Smooth muscle cell (in vitro differentiated cells): Measurements from ENCODE around the gene DRICH1. TPM values are rescaled to one million over a fixed set of nuclear protein-coding genes. Genes with fewer than 3 reads are reported as not detected.

ENCODE experiments used
- DNase-seq: peaks from one replicate; lab custom pipeline; 2025; ENCODE audit not compliant: unreplicated experiment; lab: John Stamatoyannopoulos, UW
- H2AFZ ChIP-seq: fragments of 200-600 bp; sonication (generic); 2 replicates; pipeline ENCODE4 v1.6.0; 2016; ENCODE audit warnings: antibody characterized with exemption, low read depth, mild to moderate bottlenecking
- H3F3A ChIP-seq: fragments of 200-600 bp; sonication (generic); 2 replicates; pipeline ENCODE4 v1.6.0; 2017; ENCODE audit warnings: antibody characterized with exemption, low read depth
- H3K27ac ChIP-seq: fragments of 200-600 bp; sonication (generic); 2 replicates; pipeline ENCODE4 v1.5.1; 2016; ENCODE audit warnings: low read depth, mild to moderate bottlenecking
- H3K27me3 ChIP-seq: fragments of 200-600 bp; sonication (generic); 2 replicates; pipeline ENCODE4 v1.6.1; 2016; ENCODE audit warnings: low read depth, mild to moderate bottlenecking
- H3K36me3 ChIP-seq: fragments of 200-600 bp; sonication (generic); 2 replicates; pipeline ENCODE4 v1.5.1; 2016; ENCODE audit warnings: low read depth
- H3K4me1 ChIP-seq: fragments of 200-600 bp; sonication (generic); 2 replicates; pipeline ENCODE4 v1.5.1; 2016; ENCODE audit warnings: low read depth
- H3K4me2 ChIP-seq: fragments of 200-600 bp; sonication (generic); 2 replicates; pipeline ENCODE4 v1.6.0; 2016; ENCODE audit warnings: mild to moderate bottlenecking
- H3K4me3 ChIP-seq: fragments of 200-600 bp; sonication (generic); 2 replicates; pipeline ENCODE4 v1.5.1; 2016; ENCODE audit warnings: mild to moderate bottlenecking
- H3K79me2 ChIP-seq: fragments of 200-600 bp; sonication (generic); 2 replicates; pipeline ENCODE4 v1.6.0; 2016; ENCODE audit warnings: low read depth, mild to moderate bottlenecking
- H3K9ac ChIP-seq: fragments of 200-600 bp; sonication (generic); 2 replicates; pipeline ENCODE4 v1.6.0; 2016; ENCODE audit warnings: low read depth
- H3K9me3 ChIP-seq: fragments of 200-600 bp; sonication (generic); replicated peaks from 2 replicates; pipeline ENCODE4 v1.5.1; 2016; ENCODE audit warnings: low read depth
- H4K20me1 ChIP-seq: fragments of 200-600 bp; sonication (generic); 2 replicates; pipeline ENCODE4 v1.6.0; 2016; ENCODE audit warnings: low read depth
- WGBS: methylation state at CpG from one replicate; pipeline ENCODE4 v1.1.7; 2016; ENCODE audit warnings: low lambda C conversion rate; 5-methylcytosine and 5-hydroxymethylcytosine counted together
- polyA plus RNA-seq: library from polyadenylated mRNA; unstranded; fragments of >200 nt; fragmentation: Nextera tagmentation; extraction: Ambion mirVana; gene quantifications from 2 replicates; pipeline ENCODE4 v1.2.1, GENCODE V29; 2016
- total RNA-seq: library from RNA; depleted of rRNA; stranded (reverse); fragments of >200 nt; gene quantifications from 2 replicates; pipeline ENCODE4 v1.2.3, GENCODE V29; 2014
- TF ChIP-seq, protein P1 (sequence below): fragments of 200-600 bp; sonication (generic); IDR thresholded peaks from 2 replicates; pipeline ENCODE4 v1.5.1; 2017; ENCODE audit warnings: borderline replicate concordance, mild to moderate bottlenecking, antibody characterized with exemption; ENCODE audit not compliant: insufficient read depth, poor library complexity, severe bottlenecking

DRICH1 gene
- total and polyA plus RNA-seq, 2 experiments from 2014 or later = not detected

DNA sequence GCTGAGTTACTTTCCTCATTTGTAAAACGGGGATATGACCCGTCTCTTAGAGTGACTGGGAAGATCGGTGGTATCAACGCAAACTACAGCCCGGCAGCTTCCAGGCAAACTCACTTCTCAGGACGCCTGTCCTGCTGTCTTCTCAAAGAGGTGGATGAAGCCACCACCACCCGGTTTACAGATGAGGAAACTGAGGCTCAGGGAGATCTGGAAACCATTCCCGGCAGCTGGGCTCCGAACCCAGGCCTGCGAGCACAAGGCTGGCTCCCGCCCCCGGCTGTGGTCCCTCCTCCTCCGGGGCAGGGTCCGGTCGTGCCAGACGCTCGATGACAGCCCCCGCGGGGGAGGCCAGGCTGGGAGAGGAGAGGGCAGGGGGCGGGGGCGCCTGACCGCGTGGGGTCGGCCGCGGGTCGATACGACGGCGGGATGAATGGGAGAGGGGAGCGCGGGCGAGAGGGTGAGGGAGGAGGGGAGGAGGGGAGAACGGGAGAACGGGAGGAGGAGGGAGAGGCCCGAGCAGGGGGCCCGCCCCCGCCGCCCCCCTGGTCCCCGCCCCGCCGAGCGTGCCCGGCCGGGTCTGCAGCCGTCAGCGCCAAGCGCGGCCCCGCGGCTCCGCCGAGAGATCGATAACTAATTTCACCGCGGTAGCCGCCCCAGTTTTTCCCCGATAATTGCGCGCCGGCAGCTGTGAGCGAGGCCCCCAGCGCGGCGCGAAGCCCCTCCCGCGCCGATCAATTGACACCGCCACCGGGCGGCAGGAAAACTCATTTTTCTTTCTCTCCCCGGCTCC, 66.0 kb downstream of the DRICH1 start:
- Histone ChIP-seq H3K4me2 (peak overlapping the region; percentile 93), H3K9ac (no peak overlapping the region), H3K27me3 (peaks cover 13% of the 10 kb centered on the region), H2AFZ (peak overlapping the region; percentile 87), H3K36me3 (no peaks in the 10 kb centered on the region), H3K9me3 (no peaks in the 10 kb centered on the region), H3K4me1 (no peaks in the 10 kb centered on the region), H4K20me1 (no peaks in the 10 kb centered on the region), H3K79me2 (no peaks in the 10 kb centered on the region), H3K4me3 (peak overlapping the region; percentile 59), H3F3A (no peaks in the 10 kb centered on the region), H3K27ac (no peak overlapping the region)
- DNase-seq = no peak
- TF ChIP-seq, protein P1, sequence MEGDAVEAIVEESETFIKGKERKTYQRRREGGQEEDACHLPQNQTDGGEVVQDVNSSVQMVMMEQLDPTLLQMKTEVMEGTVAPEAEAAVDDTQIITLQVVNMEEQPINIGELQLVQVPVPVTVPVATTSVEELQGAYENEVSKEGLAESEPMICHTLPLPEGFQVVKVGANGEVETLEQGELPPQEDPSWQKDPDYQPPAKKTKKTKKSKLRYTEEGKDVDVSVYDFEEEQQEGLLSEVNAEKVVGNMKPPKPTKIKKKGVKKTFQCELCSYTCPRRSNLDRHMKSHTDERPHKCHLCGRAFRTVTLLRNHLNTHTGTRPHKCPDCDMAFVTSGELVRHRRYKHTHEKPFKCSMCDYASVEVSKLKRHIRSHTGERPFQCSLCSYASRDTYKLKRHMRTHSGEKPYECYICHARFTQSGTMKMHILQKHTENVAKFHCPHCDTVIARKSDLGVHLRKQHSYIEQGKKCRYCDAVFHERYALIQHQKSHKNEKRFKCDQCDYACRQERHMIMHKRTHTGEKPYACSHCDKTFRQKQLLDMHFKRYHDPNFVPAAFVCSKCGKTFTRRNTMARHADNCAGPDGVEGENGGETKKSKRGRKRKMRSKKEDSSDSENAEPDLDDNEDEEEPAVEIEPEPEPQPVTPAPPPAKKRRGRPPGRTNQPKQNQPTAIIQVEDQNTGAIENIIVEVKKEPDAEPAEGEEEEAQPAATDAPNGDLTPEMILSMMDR = no peak
- 4% methylated on average over 30 of the region's 73 CpGs for WGBS

DNA sequence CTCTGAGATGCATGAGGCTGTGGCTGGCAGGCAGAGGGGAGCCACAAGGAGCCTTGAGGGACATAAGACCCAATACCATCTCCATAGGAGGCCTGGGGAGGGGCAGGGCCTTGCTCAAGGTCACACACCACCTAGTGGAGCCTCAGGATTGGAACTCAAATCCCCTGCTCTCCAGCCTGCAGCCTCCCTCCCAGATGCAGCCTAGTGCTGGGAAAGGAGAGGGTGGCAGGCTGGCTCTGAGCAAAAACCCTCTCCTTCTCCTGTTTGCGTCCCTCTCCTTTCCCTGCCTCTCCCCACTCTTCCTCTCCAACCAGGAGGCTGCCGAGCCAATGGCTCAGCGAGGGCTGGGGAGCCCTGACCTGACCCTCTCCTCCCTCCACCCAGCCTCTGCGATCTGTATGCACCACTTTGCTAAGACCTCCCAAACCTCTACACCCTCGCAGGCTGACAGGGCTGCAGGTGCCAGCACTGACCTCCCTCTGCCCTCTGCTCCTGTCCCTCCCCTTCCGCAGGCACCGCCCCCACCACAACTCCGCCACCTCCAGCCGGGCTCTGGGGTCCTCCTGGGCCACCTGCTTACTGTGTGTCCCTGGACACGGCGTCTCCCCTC, 66.7 kb downstream of the DRICH1 start:
- TF ChIP-seq, protein P1 = no peak
- H3K27ac ChIP-seq = no peak overlapping the region
- H3K36me3 ChIP-seq = no peaks in the 10 kb centered on the region
- no peaks in the 10 kb centered on the region for H3K4me1 ChIP-seq
- peak overlapping the region; percentile 59 for H3K4me3 ChIP-seq
- peak overlapping the region; percentile 87 for H2AFZ ChIP-seq
- H3K9ac ChIP-seq = no peak overlapping the region
- peaks cover 13% of the 10 kb centered on the region for H3K27me3 ChIP-seq
- no peaks in the 10 kb centered on the region for H3K9me3 ChIP-seq
- no peak for DNase-seq
- no peaks in the 10 kb centered on the region for H3F3A ChIP-seq
- no peaks in the 10 kb centered on the region for H3K79me2 ChIP-seq
- no peaks in the 10 kb centered on the region for H4K20me1 ChIP-seq
- peak overlapping the region; percentile 93 for H3K4me2 ChIP-seq
- WGBS = 8% methylated on average over 11 of the region's 11 CpGs

DNA sequence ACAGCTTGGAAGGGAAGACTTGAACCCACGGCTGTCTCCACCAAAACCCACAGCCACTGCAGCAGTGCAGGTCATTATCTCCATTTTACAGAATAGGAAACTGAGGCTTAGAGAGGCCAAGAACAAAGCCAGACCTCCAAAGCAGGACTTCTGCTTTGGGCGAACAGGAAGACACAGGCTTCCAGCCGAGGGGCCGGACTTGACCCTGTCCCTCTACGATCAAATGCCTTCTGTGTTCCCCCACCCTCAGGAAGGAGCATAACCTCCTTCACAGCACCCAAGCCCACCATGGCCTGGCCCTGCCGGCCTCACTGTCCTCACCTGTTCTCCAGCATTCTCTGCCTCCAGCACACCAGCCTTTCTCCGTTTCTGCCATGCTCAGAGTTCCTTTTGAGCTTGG, 67.8 kb downstream of the DRICH1 start:
- Histone ChIP-seq H2AFZ (no peak overlapping the region), H3K36me3 (no peaks in the 10 kb centered on the region), H3K4me2 (no peak overlapping the region), H4K20me1 (no peaks in the 10 kb centered on the region), H3K79me2 (no peaks in the 10 kb centered on the region), H3K9me3 (no peaks in the 10 kb centered on the region), H3K4me1 (no peaks in the 10 kb centered on the region), H3K27me3 (peaks cover 15% of the 10 kb centered on the region), H3K4me3 (no peak overlapping the region), H3K9ac (no peak overlapping the region), H3F3A (no peaks in the 10 kb centered on the region), H3K27ac (no peak overlapping the region)
- TF ChIP-seq, protein P1 = no peak
- no peak for DNase-seq
- WGBS = 94% methylated on average over 7 of the region's 7 CpGs
